GM21825 (cell line): Measurements from ENCODE around the gene SCLT1.

Experiments
- ATAC-seq: cut with Tn5 transposase; IDR thresholded peaks from one replicate; pipeline ENCODE4 v1.9.1; 2021; ENCODE audit warnings: mild to moderate bottlenecking, moderate library complexity; ENCODE audit not compliant: unreplicated experiment

SCLT1 gene

GRCh38 chr4:128877934-128878333 is 215.4 kb downstream of the SCLT1 start:
- no peak for ATAC-seq

- ATAC-seq = no peak
Measured at GRCh38 chr4:128876200-128876599, 217.1 kb downstream of the SCLT1 start.

GRCh38 chr4:128871948-128872347 is 221.4 kb downstream of the SCLT1 start:
- ATAC-seq = no peak

- ATAC-seq = no peak
Measured at GRCh38 chr4:128869776-128870509, 223.4 kb downstream of the SCLT1 start.

DNA sequence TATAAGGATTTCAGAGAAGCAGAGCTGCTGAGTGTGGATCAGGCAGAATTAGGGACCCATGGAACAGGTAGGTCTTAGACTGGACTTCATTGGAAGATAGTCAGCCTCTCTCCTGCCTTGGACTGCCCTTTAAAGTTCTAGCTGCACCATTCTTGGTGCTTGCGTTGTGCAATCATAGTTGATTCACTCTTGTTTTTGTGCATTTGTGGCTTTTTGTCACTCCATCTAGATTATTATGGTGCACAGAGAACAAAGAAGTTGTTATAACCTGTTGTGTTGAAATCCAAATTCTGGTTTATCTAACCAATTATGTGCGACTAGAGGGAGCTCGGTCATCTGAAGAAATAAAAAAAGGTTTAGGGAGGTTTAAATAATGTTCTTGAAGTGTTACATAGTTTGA is 224.6 kb downstream of the SCLT1 start:
- no peak for ATAC-seq

DNA sequence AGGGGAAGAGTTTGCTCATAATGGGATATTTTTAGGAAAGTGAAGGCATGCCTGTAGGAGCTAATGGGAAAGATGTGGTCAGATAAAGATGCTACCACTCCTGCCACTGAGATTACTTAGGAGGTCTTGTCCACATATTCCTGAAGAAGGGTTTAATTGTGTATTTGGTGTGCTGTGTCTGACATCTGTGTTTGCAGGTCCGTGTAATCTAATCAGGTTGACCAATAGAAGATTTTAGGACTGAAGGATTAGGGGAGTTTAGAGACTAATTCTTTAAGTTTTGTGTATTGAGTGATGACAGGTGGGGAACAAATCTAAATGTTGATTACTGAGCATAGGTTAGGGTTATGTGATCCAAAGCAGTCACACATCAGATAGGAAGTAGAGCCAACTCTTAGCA is 226.6 kb downstream of the SCLT1 start:
- ATAC-seq = no peak

- no peak for ATAC-seq
Measured at GRCh38 chr4:128866269-128866668, 227.1 kb downstream of the SCLT1 start.

DNA sequence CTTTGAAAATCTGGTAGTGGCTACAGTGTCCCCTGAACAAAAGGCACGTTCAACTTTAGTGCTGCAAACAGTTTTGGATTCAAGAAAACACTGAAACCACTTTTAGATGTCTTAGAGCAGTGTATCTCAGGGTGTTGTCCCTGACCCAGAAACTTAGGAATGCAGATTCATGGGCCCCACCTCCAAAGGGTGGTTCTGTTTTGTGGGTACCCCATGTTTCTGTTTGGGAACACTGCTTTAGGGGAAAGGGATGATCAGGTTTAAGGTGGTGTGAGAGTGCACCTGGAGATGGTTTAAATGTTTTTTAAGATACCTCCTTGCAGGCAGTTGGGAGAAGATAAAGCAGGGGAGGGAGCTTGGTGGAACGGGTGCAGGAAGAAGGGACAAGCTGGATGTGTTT is 228.2 kb downstream of the SCLT1 start:
- ATAC-seq = no peak

DNA sequence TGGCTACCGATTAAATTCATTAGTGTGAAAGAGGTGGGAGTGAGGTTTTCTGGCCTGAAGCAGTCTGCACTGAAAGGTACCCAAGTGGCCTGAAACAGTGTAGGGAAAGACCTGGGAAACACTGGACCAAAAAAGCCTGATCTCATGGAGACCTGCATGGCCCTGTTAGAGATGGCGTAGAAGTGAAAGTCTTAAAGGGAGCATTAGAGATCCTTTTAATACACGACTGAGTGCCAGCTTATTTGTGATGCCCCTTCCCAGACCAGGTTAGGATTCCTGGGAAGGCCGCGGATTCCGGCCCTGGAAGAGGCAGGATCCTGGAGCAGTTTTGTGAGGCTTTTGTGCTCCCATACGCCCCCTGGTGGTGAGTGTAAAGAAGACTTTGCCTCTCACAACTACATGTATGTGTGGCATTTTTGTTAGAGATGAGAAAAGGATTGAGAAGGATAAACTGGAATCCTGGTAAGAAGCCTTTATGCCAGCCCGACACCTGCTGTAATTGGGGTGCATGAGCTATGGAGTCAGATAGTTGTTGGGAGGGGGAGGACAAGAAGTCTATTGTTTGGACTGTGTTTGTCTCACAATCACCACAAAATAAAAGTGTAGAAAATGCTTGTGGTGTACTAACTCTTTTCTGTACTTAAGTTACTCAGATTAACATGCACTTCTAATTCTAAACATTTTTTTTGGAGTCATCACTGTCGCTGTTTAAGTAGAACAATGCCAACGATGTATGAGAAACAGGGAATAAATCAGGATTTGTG is 229.8 kb downstream of the SCLT1 start:
- no peak for ATAC-seq

- peak; percentile 69 for ATAC-seq
Measured at GRCh38 chr4:128862608-128863311, 230.6 kb downstream of the SCLT1 start.

- peak; percentile 23 for ATAC-seq
Measured at GRCh38 chr4:128861856-128862518, 231.4 kb downstream of the SCLT1 start.

DNA sequence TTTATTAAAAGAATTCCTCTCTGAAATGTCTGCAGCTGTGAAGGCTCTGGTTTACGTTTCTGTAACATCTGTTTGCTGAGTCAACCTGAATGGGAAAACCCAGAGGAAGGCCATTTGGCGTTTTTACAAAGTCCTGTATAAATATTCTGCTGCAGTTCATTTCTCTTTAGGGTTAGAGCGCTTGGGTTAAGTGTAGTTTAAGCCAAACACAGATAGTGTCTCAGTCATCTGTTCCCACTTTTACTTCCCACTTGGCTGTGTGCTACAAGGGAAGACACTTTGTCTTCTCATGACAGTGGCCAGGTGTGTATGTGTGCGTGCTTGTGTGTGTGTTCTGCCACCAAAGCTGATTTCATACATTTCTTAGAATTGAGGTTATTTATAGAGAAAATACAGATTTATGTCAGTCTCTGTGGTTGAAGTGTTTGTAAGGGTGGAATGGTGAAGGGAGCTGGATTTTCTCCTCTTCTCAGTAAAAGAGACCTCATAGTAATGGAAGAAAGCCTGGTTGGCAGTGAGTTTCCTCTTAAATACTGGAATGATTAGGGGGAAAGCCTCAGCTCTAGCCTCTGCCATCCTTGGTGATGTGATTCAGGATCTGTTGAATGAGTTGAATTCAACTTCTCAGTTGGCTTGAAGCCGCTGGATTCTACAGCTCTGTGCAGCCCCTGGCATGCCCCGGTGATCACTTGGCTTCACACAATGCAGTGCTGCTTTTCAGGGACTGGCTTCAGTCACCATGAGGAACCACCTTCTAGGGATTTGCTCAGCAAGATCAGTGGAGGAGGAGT is 233.3 kb downstream of the SCLT1 start:
- ATAC-seq = no peak

DNA sequence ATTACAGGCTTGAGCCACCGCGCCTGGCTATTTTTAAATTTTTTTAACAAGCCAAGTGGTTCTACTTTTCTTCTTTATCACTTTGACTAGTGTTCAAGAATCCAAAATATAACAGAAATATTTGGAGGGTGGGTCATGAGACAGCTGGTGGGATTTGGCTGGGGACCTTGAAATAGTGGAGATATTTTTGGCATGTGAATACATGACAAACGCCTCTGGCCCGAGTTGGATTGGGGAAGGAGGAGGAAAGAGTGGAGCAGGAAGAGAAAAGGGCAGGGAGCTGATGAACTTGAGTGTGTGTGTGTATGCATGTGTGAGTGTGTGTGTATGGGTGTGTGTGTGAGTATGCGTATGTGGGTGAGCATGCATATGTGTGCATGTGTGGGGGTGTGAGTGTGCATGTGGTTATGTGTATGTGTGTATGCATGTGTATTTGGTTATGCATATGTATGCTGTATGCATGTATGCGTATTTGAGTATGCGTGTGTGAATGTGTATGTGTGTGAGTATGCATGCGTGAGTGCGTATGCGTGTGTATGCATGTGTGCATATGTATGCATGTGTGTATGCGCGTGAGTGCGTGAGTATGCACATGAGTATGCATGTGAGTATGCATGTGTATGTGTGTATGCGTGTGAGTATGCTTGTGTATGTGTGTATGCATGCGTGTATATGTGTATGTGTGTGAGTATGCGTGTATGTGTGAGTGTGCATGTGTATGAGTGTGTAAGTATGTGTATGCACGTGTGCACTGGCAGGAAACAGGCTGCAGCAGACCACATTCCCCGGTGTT is 234.3 kb downstream of the SCLT1 start:
- no peak for ATAC-seq

DNA sequence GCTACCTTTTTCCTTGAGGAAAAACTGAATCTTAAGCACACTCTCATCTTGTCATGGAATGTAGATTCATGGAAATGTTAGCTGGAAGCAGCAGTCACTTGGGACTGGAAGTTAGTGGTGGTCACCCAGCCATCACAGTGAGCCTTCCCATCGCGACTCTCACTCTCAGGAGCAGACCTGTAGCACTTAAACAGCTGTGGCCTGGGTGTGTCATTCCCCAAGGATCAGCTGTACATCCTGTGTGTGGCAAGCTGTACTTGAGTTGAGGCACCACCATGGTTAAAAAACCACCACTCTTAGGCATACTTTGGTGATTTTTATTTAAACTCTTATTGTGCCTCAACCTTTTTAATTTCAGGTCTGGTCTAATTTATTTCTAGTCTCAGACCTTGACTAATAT is 237.1 kb downstream of the SCLT1 start:
- no peak for ATAC-seq

DNA sequence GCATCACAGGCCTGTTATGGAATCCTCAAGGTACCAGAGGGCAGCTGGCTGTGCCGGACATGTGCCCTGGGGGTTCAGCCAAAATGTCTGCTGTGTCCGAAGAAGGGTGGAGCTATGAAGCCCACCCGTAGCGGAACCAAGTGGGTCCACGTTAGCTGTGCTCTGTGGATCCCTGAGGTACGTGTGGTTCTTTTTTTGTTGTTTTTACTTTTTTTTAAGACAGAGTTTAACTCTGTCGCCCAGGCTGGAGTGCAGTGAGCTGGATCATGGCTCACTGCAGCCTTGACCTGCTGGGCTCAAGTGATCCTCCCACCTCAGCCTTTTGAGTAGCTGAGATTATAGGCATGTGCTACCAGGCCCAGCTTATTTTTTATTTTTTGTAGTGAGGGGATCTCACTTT is 237.7 kb downstream of the SCLT1 start:
- ATAC-seq = no peak

- ATAC-seq = peak; percentile 73
Measured at GRCh38 chr4:128854433-128854832, 238.9 kb downstream of the SCLT1 start.

- ATAC-seq = no peak
Measured at GRCh38 chr4:128853741-128854140, 239.6 kb downstream of the SCLT1 start.

DNA sequence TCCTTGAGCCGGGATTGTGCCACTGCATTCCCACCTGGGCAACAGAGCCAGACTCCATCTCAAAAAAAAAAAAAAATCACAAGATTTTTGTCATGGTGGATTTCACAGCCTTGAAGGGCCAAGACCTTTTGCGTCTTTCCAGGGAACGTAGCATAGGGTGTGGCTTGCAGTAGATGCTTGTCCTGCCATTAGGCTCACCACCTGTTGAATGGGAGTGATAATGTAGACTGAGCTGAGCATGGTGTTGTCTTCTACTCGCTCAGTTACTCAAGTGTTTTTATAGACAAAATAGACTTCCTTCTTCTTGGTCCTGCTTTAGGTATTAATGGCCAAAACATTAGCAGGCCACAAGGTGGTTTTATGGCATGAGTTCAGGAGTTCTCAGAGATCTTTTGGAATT is 243.1 kb downstream of the SCLT1 start:
- ATAC-seq = no peak

- no peak for ATAC-seq
Measured at GRCh38 chr4:128848461-128848860, 244.9 kb downstream of the SCLT1 start.
